Stimulated activated CD4-positive, alpha-beta T cell treated with anti-CD3 and anti-CD28 coated beads, Interleukin-15, amount 100 ng/mL, for 24 hours (primary cell): ENCODE measurements around the gene ARHGAP29.

ENCODE experiments used
- DNase-seq: peaks from one replicate; pipeline ENCODE4 v3.0.0-alpha.2; 2020

Gene ARHGAP29

DNA sequence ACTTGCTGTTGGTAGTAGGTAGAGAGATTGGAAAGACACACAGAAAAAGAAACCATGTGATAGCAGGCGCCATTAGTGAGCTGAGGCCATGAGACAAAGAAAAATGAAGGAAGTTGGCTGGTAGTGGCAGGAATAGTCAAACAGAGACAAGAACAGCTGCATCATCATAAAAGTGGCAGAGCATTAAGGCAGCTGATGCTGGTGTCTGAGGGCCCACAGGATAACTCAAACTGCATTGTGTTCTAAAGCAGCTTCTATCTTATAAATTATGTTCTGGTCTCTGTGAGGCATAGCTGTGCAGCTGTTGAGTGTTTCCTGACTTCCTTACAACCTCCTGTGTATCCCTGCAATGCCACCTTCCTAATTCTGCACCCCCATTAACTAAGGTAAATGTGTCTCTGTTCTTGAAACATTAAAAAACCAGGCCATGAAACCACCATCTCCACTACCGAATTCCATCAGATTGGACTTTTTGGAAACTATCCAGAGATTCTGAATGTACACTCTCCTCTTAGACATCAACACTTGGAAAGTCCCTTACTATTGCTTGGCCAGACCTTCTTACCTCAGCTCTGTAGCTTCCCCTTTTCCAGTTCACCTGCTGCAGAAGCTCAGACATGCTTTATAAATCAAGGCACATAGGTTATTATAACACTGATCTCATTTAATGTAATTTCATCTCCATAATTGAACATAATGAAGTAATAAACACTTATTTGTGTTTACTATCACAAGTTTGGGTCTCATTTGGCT lies 23.4 kb upstream of the ARHGAP29 start:
- no peak for DNase-seq

DNA sequence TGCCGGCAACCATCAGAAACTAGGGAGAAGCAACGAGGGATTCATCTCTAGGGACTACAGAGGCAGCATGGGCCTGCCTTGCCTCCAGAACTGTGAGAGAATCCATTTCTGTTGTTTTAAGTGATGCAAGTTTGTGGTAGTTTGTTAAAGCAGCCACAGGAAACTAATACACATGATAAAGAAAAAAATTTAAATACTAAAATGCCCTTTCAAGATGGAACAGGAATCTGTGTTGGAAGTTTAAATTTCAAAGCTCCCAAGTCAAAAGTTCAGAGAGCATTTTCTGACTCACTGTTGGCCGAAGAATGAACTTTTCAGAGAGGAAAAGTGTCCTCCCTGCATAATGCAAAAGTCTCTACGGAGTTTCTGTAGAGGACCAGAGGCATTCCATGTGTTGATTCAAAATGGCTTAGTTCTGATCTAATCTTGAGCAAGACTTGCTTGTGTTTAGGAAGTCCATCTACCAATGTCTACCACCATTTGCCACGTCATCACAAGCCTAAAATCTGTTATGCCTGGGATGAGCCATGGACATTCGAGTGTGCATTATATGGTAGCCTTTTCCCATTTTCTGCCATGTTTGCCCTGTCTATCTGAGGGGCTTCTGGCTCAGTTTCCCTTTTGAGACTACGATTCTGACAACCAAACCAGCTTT lies 22.4 kb upstream of the ARHGAP29 start:
- DNase-seq, result no peak

DNA sequence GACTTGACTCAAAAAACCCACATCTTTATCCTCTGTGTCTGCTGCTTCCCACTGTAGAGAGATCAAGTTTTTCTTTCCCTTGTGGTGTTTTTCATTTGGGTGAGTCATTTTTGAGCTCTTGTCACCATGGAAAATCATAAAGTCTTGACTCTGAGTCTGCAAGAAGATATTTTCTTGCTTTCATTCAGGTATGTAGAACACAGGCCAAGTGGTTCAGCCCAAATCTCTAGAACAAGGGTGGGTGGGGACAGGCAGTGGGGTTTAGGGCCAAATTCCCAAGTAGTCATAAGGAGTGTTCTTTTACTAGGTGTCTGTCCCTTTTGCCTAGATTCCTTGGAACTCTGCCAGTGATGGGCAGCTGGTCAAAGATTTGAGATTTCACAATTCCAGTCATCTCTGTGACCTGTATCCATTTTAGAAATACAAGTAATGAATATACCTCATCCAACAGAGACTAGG lies 21.5 kb upstream of the ARHGAP29 start:
- no peak for DNase-seq

DNA sequence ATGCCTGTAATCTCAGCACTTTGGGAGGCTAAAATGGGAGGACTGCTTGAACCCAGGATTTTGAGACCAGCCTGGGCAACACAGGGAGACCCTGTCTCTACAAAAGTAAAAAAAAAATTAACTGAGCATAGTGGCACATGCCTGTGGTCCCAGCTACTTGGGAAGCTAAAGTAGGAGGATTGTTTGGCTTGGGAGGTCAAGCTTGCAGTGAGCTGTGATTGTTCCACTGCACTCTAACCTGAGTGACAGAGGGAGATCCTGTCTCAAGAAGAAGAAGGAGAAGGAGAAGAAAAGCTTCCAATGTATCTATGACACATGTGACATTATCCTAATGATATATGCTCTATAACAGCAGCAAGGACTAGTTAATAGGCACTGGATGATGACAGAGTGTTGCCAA lies 20.1 kb upstream of the ARHGAP29 start:
- no peak for DNase-seq

DNA sequence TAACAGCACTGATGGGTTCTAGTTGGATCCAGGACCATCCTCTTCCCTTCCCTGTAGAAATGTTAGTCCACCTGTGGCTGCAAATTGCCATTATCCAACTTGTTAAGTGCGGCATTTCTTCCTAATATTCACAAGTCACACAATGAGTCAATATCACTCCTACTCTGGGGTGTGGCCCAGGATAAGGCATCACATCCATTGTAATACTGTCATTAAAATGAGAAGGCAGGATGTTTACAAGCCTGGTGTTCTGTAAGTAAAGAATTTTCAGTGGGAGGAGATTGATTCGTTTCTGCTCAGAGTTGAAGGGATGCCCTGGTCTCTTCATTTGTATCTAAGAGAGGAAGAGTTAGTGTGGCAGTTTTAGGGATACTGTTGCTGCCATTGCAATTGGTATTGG lies 18.1 kb upstream of the ARHGAP29 start:
- DNase-seq, result no peak

DNA sequence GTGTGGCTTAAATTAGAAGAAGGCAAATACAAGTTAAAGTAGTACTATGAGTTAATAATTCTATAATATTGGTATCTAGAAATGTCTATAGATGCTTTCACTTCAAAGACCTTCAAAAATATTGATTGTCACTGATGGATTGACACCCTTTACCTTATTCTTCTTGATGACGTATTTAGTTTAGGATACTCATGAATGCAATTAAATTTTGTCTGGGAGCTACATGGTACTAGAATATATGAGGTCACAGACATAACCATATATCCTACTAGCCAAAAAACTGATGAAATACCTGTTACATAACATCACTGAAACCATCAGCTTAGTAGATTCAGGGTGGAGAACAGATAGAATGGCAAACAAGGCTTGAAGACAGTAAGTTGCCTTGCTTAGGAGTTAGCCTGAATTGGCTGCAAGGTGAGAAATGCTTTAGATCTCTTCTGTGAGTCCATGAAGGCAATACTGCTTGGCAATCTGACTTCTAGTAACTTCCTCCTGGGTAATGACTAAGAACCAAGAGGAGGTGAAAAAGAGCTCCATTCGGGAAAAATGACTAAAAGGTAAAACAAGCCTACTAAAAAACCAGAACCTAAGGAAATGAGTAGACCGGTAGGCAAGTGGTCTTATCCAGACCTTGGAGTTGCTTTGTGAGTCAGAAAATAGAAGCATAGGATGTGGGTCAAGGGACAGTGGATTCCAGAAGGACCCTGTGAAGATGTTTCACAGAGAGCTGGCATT lies 16.9 kb upstream of the ARHGAP29 start:
- DNase-seq, result no peak

DNA sequence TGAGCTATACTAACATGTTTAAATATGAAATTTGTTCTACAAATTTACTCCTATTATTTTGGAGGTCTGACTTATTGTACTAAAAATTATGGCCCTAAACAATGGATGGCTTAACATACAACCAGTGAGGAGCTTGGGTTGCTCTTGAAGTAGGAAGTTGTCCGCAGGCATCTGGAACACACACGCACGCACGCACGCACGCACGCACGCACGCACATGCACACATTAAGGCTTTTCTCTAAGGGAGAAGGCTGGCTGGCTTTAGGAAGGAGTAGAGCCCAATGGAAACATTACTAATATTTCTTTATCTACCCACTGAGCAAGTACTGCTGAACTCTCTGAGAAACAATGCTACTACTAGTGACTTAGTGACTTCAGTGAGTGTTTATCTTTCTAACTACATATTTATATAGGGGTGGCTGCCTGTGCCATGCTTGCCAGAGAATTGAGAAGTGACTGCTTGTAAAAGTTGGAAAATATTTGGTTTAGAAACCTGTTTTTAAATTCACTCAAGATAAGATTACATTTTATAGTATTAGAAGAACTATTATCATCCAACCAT lies 16.2 kb upstream of the ARHGAP29 start:
- DNase-seq, result no peak

DNA sequence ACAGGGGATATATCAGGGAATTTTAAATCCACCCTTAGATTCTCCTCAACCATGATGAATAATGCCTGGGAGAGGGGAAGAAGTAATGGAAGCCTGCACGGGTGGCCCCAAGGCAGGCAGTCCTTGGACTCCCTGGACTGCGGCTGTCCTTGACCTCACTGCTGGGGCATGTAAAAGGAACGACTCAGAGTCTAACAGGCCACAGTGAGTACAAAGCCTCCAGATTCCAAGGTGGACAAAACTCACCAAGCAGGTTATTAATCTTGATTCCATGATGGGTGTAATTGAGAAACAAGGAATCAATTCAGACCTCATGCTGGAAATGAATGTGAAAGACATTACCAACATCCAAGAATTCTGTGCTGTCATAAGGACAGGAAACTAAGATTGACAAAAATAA lies 13.0 kb upstream of the ARHGAP29 start:
- no peak for DNase-seq

DNA sequence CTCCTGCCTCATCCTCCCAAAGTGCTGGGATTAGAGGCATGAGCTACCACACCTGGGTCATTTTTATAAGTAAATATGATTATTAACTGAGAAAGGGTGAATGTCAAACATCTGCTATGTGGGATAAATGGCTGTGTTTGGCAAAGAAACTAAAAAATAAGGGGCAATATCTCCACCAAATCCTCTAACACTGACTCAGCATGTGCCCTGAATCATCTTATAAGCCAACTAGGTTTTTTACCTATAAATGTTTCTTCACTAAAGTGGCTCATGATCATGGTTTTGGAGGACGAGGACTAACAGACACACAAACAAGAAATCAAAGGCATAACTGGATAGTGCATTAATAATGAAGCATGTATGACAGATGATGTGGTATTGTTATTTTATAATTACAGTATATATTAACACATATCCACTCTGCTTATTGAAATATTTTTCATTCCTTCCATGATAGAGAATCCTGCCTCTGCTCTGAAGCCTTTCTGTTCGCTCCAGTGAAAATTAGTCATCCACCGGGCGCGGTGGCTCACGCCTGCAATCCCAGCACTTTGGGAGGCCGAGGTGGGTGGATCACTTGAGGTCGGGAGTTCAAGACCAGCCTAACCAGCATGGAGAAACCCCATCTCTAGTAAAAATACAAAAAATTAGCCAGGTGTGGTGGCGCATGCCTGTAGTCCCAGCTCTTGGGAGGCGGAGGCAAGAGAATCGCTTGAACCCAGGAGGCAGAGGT lies 11.7 kb upstream of the ARHGAP29 start:
- no peak for DNase-seq

DNA sequence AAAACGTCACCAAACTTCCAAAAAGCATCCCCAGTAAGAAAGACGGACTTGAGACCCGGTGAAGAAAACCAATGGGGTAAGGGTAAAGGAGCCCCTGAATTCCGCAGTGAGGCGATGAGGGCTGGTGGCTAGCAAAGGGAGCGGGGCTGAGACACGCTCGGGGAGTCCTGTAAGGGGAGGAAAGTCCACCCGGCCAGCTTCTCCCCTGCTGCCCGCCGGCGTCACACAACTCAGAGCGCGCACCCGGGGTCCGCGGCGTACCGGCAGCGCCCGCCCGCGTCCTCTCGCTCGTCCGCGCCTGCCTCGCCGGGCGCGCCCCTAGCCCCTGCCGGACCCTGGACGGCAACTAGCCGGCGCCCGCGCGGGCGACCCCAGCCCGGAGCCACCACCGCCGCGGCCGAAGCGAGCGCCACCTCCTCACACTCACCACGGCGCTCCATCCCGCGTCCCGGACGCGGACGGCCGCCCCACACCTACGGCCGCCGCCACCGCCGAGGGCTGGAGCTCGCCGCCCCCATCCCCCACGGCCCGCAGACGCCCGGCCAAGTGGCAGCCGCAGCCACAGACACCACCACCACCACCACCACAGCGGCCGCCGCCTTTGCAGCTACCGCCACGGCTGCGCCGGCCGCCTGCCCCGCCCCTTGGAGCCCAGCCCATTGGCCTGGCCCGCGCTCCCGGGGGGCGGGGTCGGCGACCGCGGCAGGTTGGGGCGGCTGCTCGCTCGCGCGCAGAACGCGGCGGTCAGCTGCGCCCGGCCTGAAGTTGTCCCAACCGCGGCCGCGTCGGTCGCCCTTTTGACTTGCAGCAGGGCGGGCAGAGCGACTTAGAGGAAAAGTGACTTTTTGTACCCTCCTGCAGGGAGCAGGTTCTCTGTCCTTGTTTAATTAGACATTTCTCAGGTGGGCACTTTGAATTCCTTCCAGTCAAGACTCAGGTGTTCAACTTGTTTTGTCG lies 10.0 kb upstream of the ARHGAP29 start:
- peak; percentile 71 for DNase-seq

DNA sequence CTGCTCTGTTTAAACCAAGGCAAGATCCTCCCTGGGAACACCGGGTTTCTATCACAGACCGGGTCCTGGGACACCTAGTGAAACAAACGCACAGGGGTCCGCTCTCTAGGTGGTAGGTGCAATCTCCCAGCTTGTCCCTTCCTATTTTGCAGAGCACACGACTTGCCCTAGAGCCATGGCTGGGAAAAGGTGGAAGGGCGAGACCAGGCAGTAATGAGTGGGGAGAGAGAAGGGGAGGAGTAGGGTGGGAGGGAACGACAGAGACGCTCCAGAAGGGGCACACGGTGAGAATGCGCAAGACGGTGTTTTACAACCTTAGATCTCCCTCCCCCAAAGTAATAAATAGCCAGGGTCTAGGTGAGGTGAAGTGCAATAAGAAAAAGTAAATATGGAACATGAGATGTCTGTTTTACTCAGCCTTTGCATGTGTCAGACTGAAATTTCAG lies 9.3 kb upstream of the ARHGAP29 start:
- DNase-seq, result no peak

DNA sequence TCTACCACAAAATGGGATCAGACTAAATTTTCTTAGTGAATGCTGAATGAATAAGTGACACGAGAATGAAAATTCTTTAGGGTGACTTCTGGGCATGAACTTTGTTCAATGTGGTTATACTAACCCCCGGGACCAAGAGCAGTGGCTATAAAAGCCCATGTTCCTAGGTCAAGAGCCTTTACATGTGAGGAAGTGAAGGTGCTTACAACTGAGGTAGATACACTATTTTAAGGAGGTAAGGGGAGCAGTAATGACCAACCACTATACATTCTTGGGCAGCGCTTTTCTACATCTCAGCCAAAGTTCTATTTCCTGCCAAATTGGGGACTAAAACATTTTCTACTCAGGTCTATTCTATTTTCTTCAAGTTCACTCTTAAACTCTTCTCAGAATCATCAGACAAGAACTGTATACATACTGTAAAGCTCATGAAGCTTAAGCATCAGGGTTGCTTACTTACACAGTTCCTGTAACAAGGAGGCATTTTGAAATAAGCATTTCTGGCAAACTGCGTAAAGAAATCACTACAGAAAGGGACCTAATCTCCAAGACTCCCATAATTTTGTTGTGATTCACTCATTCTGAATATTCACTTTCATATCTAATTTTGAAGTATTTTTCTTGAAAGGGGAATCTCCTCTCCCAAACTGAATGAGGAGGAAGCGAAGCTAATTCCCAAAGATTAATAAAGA lies 8.5 kb upstream of the ARHGAP29 start:
- no peak for DNase-seq

DNA sequence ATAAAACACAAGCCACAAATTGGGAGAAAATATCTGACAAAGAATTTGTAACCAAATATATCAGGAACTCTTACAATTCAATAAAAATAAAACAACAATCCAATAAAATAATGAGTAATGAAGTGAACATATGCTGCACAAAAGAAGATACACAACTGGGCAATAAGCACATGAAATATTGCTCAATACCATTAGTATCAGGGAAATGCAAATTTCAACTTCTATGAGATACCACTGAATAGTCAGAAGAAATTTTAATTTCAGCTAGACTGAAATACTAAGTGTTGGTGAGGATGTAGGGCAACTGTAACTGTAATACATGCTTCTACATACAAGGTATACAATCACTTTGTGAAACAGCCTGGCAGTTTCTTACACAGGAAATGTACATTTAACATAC lies 7.4 kb upstream of the ARHGAP29 start:
- DNase-seq, result no peak

DNA sequence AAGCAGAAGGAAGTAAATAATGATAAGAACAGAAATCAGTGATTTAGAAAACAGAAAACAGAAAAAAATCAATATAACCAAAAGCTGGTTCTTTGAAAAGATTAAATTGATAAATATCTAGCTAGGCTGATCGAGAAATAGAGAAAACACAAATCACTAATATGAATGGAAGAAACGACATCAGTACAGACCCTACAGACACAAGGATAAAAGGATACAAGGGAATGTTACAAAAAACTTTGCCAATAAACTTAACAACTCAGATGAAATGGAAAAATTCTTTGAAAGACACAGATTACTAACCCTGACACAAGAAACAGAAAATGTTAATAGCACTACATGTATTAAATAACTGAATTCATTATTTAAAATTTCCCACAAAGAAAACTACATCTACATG lies 6.3 kb upstream of the ARHGAP29 start:
- DNase-seq, result no peak

DNA sequence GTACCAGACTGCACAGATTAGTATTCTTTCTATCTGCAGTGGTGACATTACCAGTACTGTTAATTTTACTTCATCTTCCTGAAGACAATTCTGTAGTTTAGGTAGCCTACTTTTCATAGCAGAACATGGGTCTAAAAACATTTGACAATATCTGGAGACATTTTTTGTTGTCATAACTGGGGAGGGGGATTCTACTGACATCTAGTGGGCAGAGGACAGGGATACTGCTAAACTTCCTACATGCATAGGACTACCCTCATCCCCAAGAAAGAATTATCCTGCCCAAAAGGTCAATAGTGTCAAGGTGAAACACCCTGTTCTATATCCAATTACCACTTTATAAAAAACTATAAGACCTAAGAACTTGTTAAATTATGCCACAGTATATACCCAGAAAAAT lies 3.4 kb upstream of the ARHGAP29 start:
- DNase-seq, result no peak

DNA sequence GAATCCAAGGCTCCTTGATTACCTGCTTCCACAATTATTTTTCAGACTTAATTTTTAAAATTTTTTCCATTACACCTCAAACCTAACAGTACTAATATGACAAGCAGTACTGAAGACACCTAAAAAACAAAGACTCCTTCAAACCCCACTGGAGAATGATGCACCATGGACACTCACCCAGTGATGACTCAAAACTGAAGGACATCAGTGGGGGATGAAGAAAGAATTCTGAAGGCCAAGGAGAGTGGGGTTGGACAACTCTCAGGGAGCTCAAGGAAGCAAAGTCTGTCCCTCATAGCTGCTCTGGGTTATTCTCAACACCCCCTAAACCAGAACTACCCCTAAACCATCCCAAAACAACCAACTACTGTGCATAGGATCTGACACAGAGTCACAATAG lies 2.4 kb upstream of the ARHGAP29 start:
- DNase-seq, result no peak

DNA sequence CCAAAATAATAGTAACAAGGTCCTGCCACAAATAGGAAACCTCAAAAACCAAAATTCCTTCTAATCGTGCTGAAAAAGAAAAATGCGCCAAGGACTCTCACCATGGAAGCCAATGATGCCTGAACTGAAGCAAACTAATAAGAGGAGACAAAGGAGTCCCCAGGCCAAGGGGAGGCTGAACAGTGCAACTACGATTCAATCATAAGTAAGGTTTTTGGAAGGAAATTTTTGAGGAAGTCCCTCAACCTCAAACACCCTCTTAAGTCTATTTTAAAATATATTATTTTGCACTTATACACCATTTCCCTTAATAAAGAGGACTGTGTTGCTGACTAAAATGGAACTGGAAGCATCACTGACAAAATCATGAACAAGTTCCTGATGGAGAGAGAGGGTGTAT lies 1.7 kb upstream of the ARHGAP29 start:
- no peak for DNase-seq

DNA sequence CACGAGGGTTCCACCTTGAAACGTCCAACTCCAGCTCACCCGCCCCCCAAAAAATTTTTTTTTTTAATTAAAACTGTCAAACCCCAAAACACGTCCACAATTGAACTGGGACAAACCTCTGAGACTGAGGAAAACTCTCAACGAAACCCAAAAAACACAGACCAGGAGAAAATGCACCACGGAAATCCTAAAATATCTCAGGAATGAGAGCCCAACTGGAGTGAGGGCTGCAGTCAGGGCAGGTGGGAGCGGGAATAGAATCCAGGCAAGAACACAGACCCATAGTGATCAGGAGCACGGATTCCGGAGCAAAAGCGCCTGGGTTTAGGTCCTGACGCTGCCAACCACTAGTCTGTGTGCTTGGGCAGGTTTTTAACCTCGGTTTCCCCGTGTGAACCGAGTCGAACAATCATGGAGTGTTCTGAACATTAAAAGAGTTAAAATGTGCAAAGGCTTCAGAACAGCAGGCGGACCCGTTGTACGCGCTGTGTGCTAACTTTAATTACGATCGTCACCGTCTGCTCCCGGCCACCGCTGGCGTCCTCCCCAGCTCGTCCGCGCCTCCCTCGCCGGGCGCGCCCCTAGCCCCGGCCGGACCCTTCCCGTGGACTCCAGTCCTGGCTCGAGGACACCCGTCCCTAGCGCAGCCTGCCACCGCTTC lies 624 bp downstream of the ARHGAP29 start:
- peak; percentile 18 for DNase-seq

DNA sequence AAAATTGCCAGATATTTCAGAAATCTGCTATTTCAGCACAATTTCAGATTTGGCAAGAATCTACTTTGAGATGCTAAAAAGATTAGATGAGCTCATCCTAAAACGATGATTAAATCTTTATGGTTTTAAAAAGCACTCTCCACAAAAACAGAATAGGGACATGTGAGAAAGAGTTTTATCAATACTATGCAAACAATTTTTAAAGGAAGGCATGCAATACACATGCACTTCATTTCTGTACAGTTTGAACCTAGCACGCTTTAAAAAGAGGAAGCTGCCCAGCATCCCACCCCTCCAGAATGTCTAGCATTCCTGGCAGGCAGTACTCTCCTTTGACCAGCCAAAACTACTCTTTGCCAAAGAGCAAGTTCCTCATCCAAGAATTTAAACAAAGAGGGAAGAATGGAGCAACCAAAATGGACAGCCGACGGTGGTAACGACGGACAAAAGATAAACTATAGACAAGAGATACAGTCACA lies 1.3 kb downstream of the ARHGAP29 start:
- no peak for DNase-seq
